ENCODE results near the gene SMIM9. TPM values are rescaled to one million over a fixed set of nuclear protein-coding genes. Genes with fewer than 3 reads are reported as not detected.

Gene SMIM9
- polyA plus RNA-seq, 6 donors from 2014 or later = not detected

GRCh38 chrX:154791467-154791866 is 43.0 kb downstream of the SMIM9 start:
- H3K4me1 Mint-ChIP-seq = peaks cover 0 to 3% (median 2%) of the 10 kb centered on the region in 3 donors
- no peaks in the 10 kb centered on the region for H3K27me3 Mint-ChIP-seq
- no peak overlapping the region for H3K4me3 Mint-ChIP-seq
- H3K36me3 Mint-ChIP-seq = no peaks in the 10 kb centered on the region
- peaks cover 0 to 5% (median 0%) of the 10 kb centered on the region in 7 donors for H3K9me3 Mint-ChIP-seq
- H3K27ac Mint-ChIP-seq = no peak overlapping the region
- no peak for DNase-seq
- ATAC-seq (ENCODE audit: low read depth in 2 of 2) = no peak

GRCh38 chrX:154785716-154786115 is 48.7 kb downstream of the SMIM9 start:
- DNase-seq (no peak), ATAC-seq (ENCODE audit: low read depth in 2 of 2) (no peak)
- Mint-ChIP-seq H3K36me3 (no peaks in the 10 kb centered on the region), H3K4me1 (peaks cover 0 to 12% (median 8%) of the 10 kb centered on the region in 3 donors), H3K9me3 (peaks cover 0 to 5% (median 0%) of the 10 kb centered on the region in 7 donors), H3K27me3 (no peaks in the 10 kb centered on the region), H3K4me3 (no peak overlapping the region), H3K27ac (no peak overlapping the region)

GRCh38 chrX:154784149-154784995 is 50.1 kb downstream of the SMIM9 start:
- Mint-ChIP-seq H3K36me3 (no peaks in the 10 kb centered on the region), H3K4me1 (peaks cover 0 to 12% (median 8%) of the 10 kb centered on the region in 3 donors), H3K4me3 (peak overlapping the region; percentile 49 to 81 (median 76)), H3K27me3 (no peaks in the 10 kb centered on the region), H3K9me3 (peaks cover 0 to 2% (median 0%) of the 10 kb centered on the region in 7 donors), H3K27ac (peak overlapping the region in 2 of 6 donors; percentile 24 to 34)
- no peak for DNase-seq
- no peak for ATAC-seq (ENCODE audit: low read depth in 2 of 2)

- Mint-ChIP-seq H3K27me3 (no peaks in the 10 kb centered on the region), H3K4me1 (peaks cover 0 to 12% (median 8%) of the 10 kb centered on the region in 3 donors), H3K9me3 (no peaks in the 10 kb centered on the region), H3K4me3 (no peak overlapping the region), H3K27ac (no peak overlapping the region), H3K36me3 (peaks cover 7 to 16% of the 10 kb centered on the region in 2 donors)
- ATAC-seq (ENCODE audit: low read depth in 2 of 2) = no peak
- no peak for DNase-seq
These were observed 53.5 kb downstream of the SMIM9 start for GRCh38 chrX:154780968-154781367.

GRCh38 chrX:154779261-154779660 is 55.2 kb downstream of the SMIM9 start:
- DNase-seq = no peak
- Mint-ChIP-seq H3K27ac (no peak overlapping the region), H3K4me1 (peaks cover 0 to 10% (median 8%) of the 10 kb centered on the region in 3 donors), H3K36me3 (peaks cover 7 to 20% of the 10 kb centered on the region in 2 donors), H3K9me3 (no peaks in the 10 kb centered on the region), H3K4me3 (no peak overlapping the region), H3K27me3 (no peaks in the 10 kb centered on the region)
- ATAC-seq (ENCODE audit: low read depth in 2 of 2) = no peak

GRCh38 chrX:154776753-154777152 is 57.7 kb downstream of the SMIM9 start:
- Mint-ChIP-seq H3K27me3 (no peaks in the 10 kb centered on the region), H3K27ac (peak overlapping the region in 1 of 6 donors; percentile 88), H3K4me3 (no peak overlapping the region), H3K4me1 (no peaks in the 10 kb centered on the region), H3K9me3 (peaks cover 0 to 2% (median 0%) of the 10 kb centered on the region in 7 donors), H3K36me3 (peaks cover 7 to 27% of the 10 kb centered on the region in 2 donors)
- no peak for DNase-seq
- ATAC-seq (ENCODE audit: low read depth in 2 of 2) = no peak

GRCh38 chrX:154775419-154776349 is 58.8 kb downstream of the SMIM9 start:
- ATAC-seq (ENCODE audit: low read depth in 2 of 2) (no peak), DNase-seq (no peak)
- Mint-ChIP-seq H3K36me3 (peaks cover 7 to 33% of the 10 kb centered on the region in 2 donors), H3K27ac (no peak overlapping the region), H3K9me3 (peaks cover 0 to 2% (median 0%) of the 10 kb centered on the region in 7 donors), H3K4me3 (no peak overlapping the region), H3K4me1 (no peaks in the 10 kb centered on the region), H3K27me3 (no peaks in the 10 kb centered on the region)

- DNase-seq (no peak), ATAC-seq (ENCODE audit: low read depth in 2 of 2) (no peak)
- no peaks in the 10 kb centered on the region for H3K27me3 Mint-ChIP-seq
- H3K4me3 Mint-ChIP-seq = no peak overlapping the region
- no peaks in the 10 kb centered on the region for H3K4me1 Mint-ChIP-seq
- H3K9me3 Mint-ChIP-seq = peaks cover 0 to 3% (median 0%) of the 10 kb centered on the region in 7 donors
- peak overlapping the region in 1 of 6 donors; percentile 68 for H3K27ac Mint-ChIP-seq
- H3K36me3 Mint-ChIP-seq = peaks cover 7 to 33% of the 10 kb centered on the region in 2 donors
These were observed 59.8 kb downstream of the SMIM9 start for GRCh38 chrX:154774622-154775021.

Other genes with a start within 250 kb of the SMIM9 start
- gene CTAG1A, start 249.5 kb downstream of the SMIM9 start, polyA plus RNA-seq (ENCODE audit: low read depth in 6 of 6) = not detected
- gene CTAG1B, start 215.4 kb downstream of the SMIM9 start, polyA plus RNA-seq (ENCODE audit: low read depth in 6 of 6) = not detected
- gene CTAG2, start 181.1 kb downstream of the SMIM9 start, polyA plus RNA-seq (ENCODE audit: low read depth in 6 of 6) = not detected
- 1 to 10 TPM; 2.4 to 4.3 (median 3.6) TPM for gene GAB3, start 83.6 kb downstream of the SMIM9 start, polyA plus RNA-seq (ENCODE audit: low read depth in 6 of 6)
- gene DKC1, start 71.8 kb downstream of the SMIM9 start, polyA plus RNA-seq (ENCODE audit: low read depth in 6 of 6) = 10 to 100 TPM; 28.3 to 44.6 (median 42.6) TPM
- gene MPP1, start 29.2 kb downstream of the SMIM9 start, polyA plus RNA-seq (ENCODE audit: low read depth in 6 of 6) = 10 to 100 TPM in 4 of 6 donors, 1 to 10 TPM in 2; 4.6 to 15.6 (median 11.2) TPM
- gene F8A1, start 51.7 kb upstream of the SMIM9 start, polyA plus RNA-seq (ENCODE audit: low read depth in 6 of 6) = 10 to 100 TPM; 12.7 to 61.5 (median 41.4) TPM
- gene F8, start 188.1 kb upstream of the SMIM9 start, polyA plus RNA-seq (ENCODE audit: low read depth in 6 of 6) = 1 to 10 TPM in 4 of 6 donors, under 1 TPM in 1, not detected in 1; 0.24 to 2.3 (median 1.4) TPM
- 100 to 1,000 TPM; 153 to 203 (median 175) TPM for gene FUNDC2, start 192.2 kb upstream of the SMIM9 start, polyA plus RNA-seq (ENCODE audit: low read depth in 6 of 6)
- 10 to 100 TPM; 18.2 to 23.6 (median 21.5) TPM for gene CMC4, start 236.5 kb upstream of the SMIM9 start, polyA plus RNA-seq (ENCODE audit: low read depth in 6 of 6)
- 10 to 100 TPM; 23.2 to 37.5 (median 30.0) TPM for gene MTCP1, start 236.5 kb upstream of the SMIM9 start, polyA plus RNA-seq (ENCODE audit: low read depth in 6 of 6)
- gene BRCC3, start 236.8 kb upstream of the SMIM9 start, polyA plus RNA-seq (ENCODE audit: low read depth in 6 of 6) = 10 to 100 TPM; 16.3 to 26.8 (median 24.7) TPM